WTC11 (cell line): ENCODE measurements around the gene TRPM2.

Experiments used
- CREB1 ChIP-seq: sonication (generic); formaldehyde crosslinking; IDR thresholded peaks from 2 replicates; pipeline ENCODE4 v1.8.0; 2023; ENCODE audit warnings: mild to moderate bottlenecking, missing genetic modification reagents
- FOXP1 ChIP-seq: sonication (generic); formaldehyde crosslinking; IDR thresholded peaks from 2 replicates; pipeline ENCODE4 v1.8.0; 2022; ENCODE audit warnings: missing genetic modification reagents, mild to moderate bottlenecking, moderate library complexity, borderline replicate concordance
- IRF2 ChIP-seq: sonication (generic); formaldehyde crosslinking; IDR thresholded peaks from 2 replicates; pipeline ENCODE4 v1.8.0; 2022; ENCODE audit warnings: low read depth, missing genetic modification reagents, borderline replicate concordance
- JUN ChIP-seq: sonication (generic); formaldehyde crosslinking; IDR thresholded peaks from 2 replicates; pipeline ENCODE4 v1.8.0; 2023; ENCODE audit warnings: mild to moderate bottlenecking, missing genetic modification reagents
- SP1 ChIP-seq: sonication (generic); formaldehyde crosslinking; conservative IDR thresholded peaks from 2 replicates; pipeline ENCODE4 v1.8.1; 2022; ENCODE audit warnings: missing genetic modification reagents
- TEAD1 ChIP-seq: sonication (generic); formaldehyde crosslinking; IDR thresholded peaks from 2 replicates; pipeline ENCODE4 v1.8.0; 2022; ENCODE audit warnings: mild to moderate bottlenecking, missing genetic modification reagents
- TEAD4 ChIP-seq: sonication (generic); formaldehyde crosslinking; IDR thresholded peaks from 2 replicates; pipeline ENCODE4 v1.8.0; 2022; ENCODE audit warnings: mild to moderate bottlenecking, missing genetic modification reagents
- TP53 ChIP-seq: sonication (generic); formaldehyde crosslinking; IDR thresholded peaks from 2 replicates; pipeline ENCODE4 v1.8.1; 2023; ENCODE audit warnings: mild to moderate bottlenecking, missing genetic modification reagents
- TF ChIP-seq, protein P1 (sequence below): fragments of 200-600 bp; IDR thresholded peaks from 2 replicates; pipeline ENCODE4 v1.8.0; 2022; ENCODE audit warnings: antibody characterized with exemption
- TF ChIP-seq, protein P2 (sequence below): sonication (generic); formaldehyde crosslinking; IDR thresholded peaks from 2 replicates; pipeline ENCODE4 v1.8.1; 2022; ENCODE audit warnings: missing genetic modification reagents, borderline replicate concordance
- TF ChIP-seq, protein P3 (sequence below): fragments of 250-450 bp; sonication (Bioruptor Pico); IDR thresholded peaks from 2 replicates; pipeline ENCODE4 v2.1.2; 2022; ENCODE audit warnings: mild to moderate bottlenecking, moderate library complexity
- TF ChIP-seq, protein P4 (sequence below): sonication (generic); formaldehyde crosslinking; IDR thresholded peaks from 2 replicates; pipeline ENCODE4 v1.8.1; 2023; ENCODE audit warnings: mild to moderate bottlenecking, missing genetic modification reagents
- TF ChIP-seq, protein P5 (sequence below): sonication (generic); formaldehyde crosslinking; IDR thresholded peaks from 2 replicates; pipeline ENCODE4 v1.8.0; 2022; ENCODE audit warnings: mild to moderate bottlenecking, missing genetic modification reagents

DNA sequence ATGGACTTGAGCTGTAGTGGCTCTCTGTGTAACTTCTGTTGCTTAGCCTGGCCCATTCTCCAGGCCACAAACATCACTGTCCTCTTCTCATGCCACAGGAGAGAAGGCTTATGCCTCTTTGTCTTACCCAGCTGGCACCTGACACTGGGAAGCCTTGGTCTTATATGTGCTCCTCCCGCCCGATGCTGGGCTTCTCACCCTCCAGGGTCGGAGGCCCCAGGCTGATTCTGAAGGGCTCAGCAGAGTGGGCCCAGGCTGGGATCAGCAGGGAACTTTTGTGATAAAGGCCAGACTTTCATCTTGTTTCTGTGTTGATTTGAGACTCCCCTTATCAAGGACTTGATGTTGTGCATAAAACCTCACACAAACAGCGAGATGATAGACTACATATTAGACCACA is 29.8 kb downstream of the TRPM2 start:
- TF ChIP-seq, protein P1, sequence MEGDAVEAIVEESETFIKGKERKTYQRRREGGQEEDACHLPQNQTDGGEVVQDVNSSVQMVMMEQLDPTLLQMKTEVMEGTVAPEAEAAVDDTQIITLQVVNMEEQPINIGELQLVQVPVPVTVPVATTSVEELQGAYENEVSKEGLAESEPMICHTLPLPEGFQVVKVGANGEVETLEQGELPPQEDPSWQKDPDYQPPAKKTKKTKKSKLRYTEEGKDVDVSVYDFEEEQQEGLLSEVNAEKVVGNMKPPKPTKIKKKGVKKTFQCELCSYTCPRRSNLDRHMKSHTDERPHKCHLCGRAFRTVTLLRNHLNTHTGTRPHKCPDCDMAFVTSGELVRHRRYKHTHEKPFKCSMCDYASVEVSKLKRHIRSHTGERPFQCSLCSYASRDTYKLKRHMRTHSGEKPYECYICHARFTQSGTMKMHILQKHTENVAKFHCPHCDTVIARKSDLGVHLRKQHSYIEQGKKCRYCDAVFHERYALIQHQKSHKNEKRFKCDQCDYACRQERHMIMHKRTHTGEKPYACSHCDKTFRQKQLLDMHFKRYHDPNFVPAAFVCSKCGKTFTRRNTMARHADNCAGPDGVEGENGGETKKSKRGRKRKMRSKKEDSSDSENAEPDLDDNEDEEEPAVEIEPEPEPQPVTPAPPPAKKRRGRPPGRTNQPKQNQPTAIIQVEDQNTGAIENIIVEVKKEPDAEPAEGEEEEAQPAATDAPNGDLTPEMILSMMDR: no peak
- TF ChIP-seq, protein P2, sequence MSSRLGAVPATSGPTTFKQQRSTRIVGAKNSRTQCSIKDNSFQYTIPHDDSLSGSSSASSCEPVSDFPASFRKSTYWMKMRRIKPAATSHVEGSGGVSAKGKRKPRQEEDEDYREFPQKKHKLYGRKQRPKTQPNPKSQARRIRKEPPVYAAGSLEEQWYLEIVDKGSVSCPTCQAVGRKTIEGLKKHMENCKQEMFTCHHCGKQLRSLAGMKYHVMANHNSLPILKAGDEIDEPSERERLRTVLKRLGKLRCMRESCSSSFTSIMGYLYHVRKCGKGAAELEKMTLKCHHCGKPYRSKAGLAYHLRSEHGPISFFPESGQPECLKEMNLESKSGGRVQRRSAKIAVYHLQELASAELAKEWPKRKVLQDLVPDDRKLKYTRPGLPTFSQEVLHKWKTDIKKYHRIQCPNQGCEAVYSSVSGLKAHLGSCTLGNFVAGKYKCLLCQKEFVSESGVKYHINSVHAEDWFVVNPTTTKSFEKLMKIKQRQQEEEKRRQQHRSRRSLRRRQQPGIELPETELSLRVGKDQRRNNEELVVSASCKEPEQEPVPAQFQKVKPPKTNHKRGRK (CRISPR knock-in tag): no peak
- TF ChIP-seq FOXP1 (CRISPR knock-in tag) (no peak), CREB1 (CRISPR knock-in tag) (no peak), TP53 (CRISPR knock-in tag) (no peak), TEAD4 (CRISPR knock-in tag) (no peak), IRF2 (CRISPR knock-in tag) (no peak), TEAD1 (no peak), SP1 (no peak), JUN (CRISPR knock-in tag) (no peak)
- TF ChIP-seq, protein P3, sequence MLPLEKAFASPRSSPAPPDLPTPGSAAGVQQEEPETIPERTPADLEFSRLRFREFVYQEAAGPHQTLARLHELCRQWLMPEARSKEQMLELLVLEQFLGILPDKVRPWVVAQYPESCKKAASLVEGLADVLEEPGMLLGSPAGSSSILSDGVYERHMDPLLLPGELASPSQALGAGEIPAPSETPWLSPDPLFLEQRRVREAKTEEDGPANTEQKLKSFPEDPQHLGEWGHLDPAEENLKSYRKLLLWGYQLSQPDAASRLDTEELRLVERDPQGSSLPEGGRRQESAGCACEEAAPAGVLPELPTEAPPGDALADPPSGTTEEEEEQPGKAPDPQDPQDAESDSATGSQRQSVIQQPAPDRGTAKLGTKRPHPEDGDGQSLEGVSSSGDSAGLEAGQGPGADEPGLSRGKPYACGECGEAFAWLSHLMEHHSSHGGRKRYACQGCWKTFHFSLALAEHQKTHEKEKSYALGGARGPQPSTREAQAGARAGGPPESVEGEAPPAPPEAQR (CRISPR knock-in tag): no peak
- TF ChIP-seq, protein P4, sequence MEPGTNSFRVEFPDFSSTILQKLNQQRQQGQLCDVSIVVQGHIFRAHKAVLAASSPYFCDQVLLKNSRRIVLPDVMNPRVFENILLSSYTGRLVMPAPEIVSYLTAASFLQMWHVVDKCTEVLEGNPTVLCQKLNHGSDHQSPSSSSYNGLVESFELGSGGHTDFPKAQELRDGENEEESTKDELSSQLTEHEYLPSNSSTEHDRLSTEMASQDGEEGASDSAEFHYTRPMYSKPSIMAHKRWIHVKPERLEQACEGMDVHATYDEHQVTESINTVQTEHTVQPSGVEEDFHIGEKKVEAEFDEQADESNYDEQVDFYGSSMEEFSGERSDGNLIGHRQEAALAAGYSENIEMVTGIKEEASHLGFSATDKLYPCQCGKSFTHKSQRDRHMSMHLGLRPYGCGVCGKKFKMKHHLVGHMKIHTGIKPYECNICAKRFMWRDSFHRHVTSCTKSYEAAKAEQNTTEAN (CRISPR knock-in tag): no peak
- TF ChIP-seq, protein P5, sequence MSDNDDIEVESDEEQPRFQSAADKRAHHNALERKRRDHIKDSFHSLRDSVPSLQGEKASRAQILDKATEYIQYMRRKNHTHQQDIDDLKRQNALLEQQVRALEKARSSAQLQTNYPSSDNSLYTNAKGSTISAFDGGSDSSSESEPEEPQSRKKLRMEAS (CRISPR knock-in tag): no peak
